ENCODE measurements around the gene CCDC9B.

DNA sequence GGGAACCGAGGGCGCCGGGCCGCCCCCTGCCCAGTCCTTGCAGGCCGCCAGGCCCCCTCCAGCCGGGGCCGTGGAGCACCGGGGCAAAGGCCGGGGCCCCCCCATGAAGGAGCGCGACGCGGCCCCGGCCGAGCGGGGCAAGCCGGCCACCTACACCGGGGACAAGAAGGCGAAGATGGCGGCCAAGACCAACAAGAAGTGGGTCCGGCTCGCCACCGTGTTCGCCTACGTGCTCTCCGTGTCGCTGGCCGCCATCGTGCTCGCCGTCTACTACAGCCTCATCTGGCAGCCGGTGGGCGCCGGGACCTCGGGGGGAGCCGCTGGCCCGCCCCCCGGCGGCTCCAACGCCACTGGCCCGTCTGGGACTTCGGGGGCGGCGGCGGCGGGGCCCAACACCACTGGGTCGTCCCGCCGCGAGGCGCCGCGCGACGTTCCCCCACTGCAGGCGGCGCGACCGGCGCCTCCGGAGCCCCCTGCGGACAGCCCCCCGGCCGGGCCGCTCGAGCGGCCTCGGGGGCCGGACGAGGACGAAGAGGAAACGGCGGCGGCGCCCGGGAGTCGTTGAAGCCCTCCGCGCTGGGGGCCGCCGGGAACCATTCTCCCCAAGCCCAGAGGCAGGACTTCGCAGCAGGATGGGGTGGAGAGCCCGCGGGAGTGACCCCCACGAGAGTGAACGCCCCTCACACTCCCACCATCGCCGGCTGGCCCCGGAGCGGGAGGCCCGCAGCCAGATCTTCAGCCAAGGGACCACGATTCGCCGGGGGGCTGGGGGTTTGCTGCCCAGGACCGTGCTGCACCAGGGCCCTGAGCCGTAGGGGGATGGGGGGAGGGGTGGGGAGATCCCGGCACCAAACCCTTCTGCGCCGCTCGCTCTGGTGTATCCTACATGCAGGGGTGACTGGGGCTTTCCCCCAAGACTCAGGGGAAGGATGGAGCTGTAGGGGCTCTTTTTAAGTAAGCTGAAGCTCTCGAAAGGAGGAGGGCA, 16.5 kb downstream of the CCDC9B start:
- no peak for TF ChIP-seq CTCF (IDR thresholded peaks at IDR 0.05)
- TF ChIP-seq EP300 (IDR thresholded peaks at IDR 0.05): no peak
